Measurements from ENCODE around the gene DAW1.

Gene DAW1

GRCh38 chr2:227862741-227863588, 8.5 kb upstream of the DAW1 start:
- Mint-ChIP-seq H3K4me3 (no peak overlapping the region), H3K4me1 (peaks cover 25% of the 10 kb centered on the region), H3K9me3 (no peaks in the 10 kb centered on the region), H3K36me3 (ENCODE audit: low read depth) (no peaks in the 10 kb centered on the region), H3K27ac (no peak overlapping the region), H3K27me3 (ENCODE audit: low read depth) (peaks cover 4% of the 10 kb centered on the region)
- TF ChIP-seq, protein P1, sequence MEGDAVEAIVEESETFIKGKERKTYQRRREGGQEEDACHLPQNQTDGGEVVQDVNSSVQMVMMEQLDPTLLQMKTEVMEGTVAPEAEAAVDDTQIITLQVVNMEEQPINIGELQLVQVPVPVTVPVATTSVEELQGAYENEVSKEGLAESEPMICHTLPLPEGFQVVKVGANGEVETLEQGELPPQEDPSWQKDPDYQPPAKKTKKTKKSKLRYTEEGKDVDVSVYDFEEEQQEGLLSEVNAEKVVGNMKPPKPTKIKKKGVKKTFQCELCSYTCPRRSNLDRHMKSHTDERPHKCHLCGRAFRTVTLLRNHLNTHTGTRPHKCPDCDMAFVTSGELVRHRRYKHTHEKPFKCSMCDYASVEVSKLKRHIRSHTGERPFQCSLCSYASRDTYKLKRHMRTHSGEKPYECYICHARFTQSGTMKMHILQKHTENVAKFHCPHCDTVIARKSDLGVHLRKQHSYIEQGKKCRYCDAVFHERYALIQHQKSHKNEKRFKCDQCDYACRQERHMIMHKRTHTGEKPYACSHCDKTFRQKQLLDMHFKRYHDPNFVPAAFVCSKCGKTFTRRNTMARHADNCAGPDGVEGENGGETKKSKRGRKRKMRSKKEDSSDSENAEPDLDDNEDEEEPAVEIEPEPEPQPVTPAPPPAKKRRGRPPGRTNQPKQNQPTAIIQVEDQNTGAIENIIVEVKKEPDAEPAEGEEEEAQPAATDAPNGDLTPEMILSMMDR (IDR thresholded peaks at IDR 0.05; ENCODE audit: unreplicated experiment in 3 of 3), result no peak

DNA sequence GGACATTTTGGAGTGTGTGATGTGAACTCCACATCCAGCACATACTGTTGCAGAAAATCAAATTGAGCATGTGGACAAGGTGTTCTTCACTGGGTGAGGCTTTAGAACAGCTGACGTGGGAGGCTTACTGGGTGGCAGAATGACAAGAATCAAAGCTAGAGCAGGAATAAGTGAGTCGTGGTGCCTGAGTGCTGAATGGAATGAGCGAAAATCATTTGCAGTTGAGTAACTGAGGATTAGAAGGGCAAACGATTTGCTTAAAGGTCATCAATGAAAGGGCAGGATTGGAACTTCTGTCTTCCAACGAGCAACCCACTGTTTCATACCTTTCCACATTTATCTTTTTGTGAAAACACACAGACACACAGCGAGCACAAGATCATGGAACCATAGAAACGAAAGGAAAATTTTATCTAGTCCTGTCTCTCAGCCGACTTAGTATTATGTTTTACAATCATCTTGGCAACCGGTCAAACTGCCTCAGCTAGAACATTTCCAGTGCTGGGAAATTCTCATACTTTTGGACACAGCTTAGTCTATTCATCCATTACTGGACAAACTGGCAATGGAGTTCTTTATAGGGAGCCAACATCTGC, 7.2 kb upstream of the DAW1 start:
- Mint-ChIP-seq H3K4me1 (peaks cover 25% of the 10 kb centered on the region), H3K36me3 (ENCODE audit: low read depth) (no peaks in the 10 kb centered on the region), H3K27ac (peak overlapping the region in 1 of 3 experiments; percentile 21), H3K9me3 (no peaks in the 10 kb centered on the region), H3K4me3 (no peak overlapping the region), H3K27me3 (ENCODE audit: low read depth) (peaks cover 8% of the 10 kb centered on the region)
- TF ChIP-seq, protein P1 (IDR thresholded peaks at IDR 0.05; ENCODE audit: unreplicated experiment in 3 of 3), result no peak

GRCh38 chr2:227865291-227865690, 6.1 kb upstream of the DAW1 start:
- Mint-ChIP-seq H3K27ac (no peak overlapping the region), H3K9me3 (no peaks in the 10 kb centered on the region), H3K4me1 (peaks cover 24% of the 10 kb centered on the region), H3K36me3 (ENCODE audit: low read depth) (no peaks in the 10 kb centered on the region), H3K4me3 (no peak overlapping the region), H3K27me3 (ENCODE audit: low read depth) (peaks cover 8% of the 10 kb centered on the region)
- TF ChIP-seq, protein P1 (IDR thresholded peaks at IDR 0.05; ENCODE audit: unreplicated experiment in 3 of 3), result no peak

- Mint-ChIP-seq H3K27ac (no peak overlapping the region), H3K4me1 (peaks cover 14% of the 10 kb centered on the region), H3K4me3 (no peak overlapping the region), H3K36me3 (ENCODE audit: low read depth) (no peaks in the 10 kb centered on the region), H3K9me3 (no peaks in the 10 kb centered on the region), H3K27me3 (ENCODE audit: low read depth) (peaks cover 11% of the 10 kb centered on the region)
- TF ChIP-seq, protein P1 (IDR thresholded peaks at IDR 0.05; ENCODE audit: unreplicated experiment in 3 of 3), result no peak
Observed at GRCh38 chr2:227867386-227867785, 4.0 kb upstream of the DAW1 start.

- H3K36me3 Mint-ChIP-seq (ENCODE audit: low read depth), result no peaks in the 10 kb centered on the region
- H3K27ac Mint-ChIP-seq, result no peak overlapping the region
- no peaks in the 10 kb centered on the region for H3K4me1 Mint-ChIP-seq
- TF ChIP-seq, protein P1 (IDR thresholded peaks at IDR 0.05; ENCODE audit: unreplicated experiment in 3 of 3), result no peak
- H3K4me3 Mint-ChIP-seq, result peak overlapping the region; percentile 68 to 77 (median 76)
- H3K27me3 Mint-ChIP-seq (ENCODE audit: low read depth), result peaks cover 27% of the 10 kb centered on the region
- no peaks in the 10 kb centered on the region for H3K9me3 Mint-ChIP-seq
Observed at GRCh38 chr2:227870710-227871374, 589 bp upstream of the DAW1 start.
